AG08395 (cell line): ENCODE data around the gene RASSF1.

Experiments
- DNase-seq: peaks from one replicate; pipeline ENCODE4 v3.0.0; 2012; ENCODE audit warnings: mixed read lengths, low spot score

The RASSF1 gene

DNA sequence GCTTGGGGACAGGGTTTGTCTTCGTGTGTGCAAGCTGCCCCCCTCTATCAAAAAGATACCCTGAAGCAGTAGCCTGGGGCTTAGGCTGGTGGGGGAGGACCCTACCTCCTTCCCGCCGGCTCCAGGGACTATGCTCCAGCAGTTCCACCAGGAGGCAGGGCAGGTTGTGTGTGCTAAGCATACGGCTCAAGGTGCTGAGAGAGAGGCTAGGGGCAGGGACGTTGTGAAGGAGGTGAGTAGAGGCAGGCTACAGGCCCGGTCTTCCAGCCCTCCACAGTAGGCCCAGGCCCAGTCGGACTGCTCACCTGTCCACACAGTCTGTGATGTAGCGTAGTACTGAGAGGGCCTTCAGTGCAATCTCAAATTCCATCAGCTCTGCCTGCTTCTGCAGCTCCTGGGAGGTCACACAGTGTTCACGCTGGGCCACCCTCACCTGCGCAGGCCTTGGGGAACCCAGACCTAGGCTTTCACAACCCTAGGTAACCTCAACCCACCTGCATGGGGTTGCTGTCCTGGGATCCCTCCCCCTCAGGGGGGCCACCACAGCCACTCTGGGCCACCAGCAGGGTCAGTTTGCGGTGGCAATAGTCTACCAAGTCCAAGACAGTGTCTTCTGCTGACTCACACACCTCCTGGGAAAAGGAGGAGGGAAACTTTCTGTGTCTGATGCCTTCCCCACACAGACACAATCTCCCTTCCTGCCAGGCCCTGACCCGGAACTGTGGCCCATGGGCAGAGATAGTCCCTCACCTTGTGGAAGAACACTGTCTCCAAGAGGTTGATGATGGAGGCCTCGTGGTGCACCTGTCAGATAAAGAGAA lies 2.4 kb upstream of the RASSF1 start:
- no peak for DNase-seq

- no peak for DNase-seq
Measured at GRCh38 chr3:50341996-50342650, 1.5 kb upstream of the RASSF1 start.

DNA sequence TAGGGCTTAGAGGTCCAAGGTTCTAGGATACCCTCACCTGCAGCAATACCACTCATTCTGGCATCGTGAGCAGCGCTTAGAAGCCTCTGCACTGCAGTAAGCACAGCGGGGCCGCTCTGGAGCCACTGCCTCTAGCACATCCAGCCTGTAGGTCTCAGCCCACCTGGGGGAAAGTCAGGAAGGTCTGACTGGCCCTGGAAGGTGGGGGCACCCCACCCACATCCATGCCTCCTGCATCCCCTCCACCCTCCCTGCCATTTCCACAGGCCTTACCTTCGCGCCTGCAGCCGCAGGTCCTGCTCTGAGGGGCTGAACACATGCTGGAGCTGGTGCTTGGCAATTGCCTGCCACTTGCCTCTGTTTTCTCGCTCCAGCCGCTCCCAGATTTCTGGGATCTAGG lies 901 bp upstream of the RASSF1 start:
- DNase-seq: no peak

DNA sequence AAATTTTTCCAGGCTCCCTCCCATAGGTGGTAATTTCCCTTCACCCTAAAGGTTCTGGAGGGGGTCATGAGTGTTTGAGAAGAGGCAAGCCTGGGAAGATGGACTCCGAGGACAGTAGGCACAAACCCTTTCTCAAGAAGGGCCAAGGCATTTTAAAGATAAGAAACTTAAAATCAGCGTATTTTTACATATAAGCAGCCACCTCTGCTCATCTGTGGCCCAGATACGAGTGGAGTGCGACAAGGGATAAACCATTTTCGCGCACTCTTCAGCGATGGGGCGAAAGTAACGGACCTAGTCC lies 539 bp downstream of the RASSF1 start:
- DNase-seq: no peak

DNA sequence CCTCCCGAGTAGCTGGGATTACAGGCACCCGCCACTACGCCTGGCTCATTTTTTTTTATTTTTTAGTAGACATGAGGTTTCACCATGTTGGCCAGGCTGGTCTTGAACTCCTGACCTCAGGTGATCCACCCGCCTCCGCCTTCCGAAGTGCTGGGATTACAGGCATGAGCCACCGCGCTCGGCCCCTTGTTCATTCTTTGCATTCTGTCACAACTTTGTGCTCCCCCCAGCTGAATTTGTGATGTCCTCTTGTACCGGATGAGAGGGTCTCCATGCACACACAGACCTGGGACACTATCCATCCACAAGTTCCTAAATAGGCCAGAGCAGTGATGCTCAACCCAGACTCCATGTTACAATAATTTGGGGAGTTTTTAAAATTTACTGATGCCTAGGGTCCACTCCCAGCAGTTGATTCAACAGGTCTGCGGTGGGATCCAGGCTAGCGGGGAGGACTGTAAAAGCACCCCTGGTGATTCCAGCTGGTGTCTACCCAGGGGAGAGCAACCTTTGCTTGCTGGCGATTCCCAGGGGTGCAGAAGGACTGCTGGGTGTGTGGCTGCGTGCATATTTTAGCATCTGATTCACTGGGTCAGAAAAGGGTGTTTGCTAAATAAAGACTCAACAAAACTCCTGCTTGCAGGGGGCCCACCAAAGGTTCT lies 1.0 kb downstream of the RASSF1 start:
- DNase-seq: peak; percentile 51

DNA sequence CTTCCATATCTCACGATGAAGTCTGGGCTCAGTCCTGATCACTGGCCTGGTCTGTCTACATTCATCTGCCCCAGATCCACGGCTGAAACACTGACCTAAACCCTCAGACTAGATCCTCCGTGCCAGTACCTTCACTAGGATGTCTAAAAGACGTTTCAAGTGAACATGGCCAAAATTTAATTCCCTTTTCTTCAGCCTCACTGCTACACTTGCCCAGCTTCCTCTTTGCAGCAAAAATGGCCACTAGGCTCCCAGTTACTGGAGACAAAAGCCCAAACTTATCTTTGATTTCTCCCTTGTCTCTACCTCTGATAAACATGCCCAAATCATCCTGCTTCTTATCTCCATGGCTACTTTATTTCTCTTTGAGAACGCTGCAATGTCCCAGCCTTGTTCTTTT lies 1.7 kb downstream of the RASSF1 start:
- no peak for DNase-seq

GRCh38 chr3:50337175-50337861 lies 3.3 kb downstream of the RASSF1 start:
- DNase-seq: peak; percentile 99

GRCh38 chr3:50336452-50337174 lies 4.0 kb downstream of the RASSF1 start:
- peak; percentile 33 for DNase-seq

DNA sequence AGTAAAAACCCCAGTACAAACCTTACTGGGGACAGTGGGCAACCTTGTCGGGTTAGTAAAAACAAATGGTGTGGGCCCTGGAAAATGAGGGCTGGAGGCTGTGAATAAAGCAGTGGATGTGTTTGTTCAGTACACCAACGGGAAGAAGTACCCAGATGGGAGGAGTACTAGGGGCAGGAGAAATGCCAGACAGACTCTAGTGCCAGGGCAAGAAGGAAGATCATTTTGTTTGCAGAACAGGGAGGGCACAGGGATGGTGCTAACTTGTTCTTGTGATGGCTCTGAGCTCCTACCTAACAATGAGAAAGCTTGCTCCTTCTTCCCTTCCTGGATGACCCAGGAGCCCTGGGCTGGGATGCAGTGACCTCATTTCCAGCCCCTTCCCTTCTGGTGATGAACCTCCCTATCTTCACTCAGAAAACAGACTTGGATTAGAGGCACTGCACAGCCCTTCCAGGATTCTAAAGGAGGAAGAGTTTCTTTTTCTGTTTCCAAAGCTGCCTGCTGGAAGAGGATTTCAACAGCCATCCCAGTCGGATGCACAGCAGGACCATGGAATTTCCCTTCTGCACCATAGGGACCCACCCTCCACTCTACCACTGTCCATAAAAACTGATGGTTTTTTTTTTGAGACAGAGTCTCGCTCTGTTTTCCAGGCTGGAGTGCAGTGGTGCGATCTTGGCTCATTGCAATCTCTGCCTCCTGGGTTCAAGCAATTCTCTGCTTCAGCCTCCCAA lies 6.1 kb downstream of the RASSF1 start:
- no peak for DNase-seq

DNA sequence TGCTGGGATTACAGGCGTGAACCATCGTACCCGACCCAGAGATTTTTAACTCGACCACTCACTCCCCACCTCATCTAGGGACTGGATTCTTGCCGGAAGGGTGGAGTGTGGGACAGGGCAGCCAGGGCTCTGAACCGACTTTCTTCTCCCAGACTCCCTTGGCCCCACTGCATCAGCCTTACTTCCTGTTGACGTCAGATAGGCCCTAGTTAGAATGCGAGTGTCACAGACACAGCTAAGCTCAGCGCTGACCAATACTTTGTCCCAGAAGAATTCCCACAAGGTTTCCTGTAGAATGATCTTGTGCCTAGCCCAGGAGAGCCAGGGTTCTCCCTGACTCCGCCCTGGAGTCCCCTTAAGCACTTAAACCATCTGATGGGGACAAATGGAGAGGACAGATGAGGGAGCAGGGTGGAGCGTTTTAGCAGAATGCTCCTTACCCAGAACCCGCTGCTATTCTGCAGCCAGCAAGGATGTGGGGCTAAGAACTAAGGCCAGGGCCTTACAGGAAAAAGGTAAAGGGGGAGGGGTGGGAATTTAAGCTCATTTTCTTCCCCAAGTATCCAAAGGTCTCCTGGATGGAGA lies 6.8 kb downstream of the RASSF1 start:
- DNase-seq: peak; percentile 52

DNA sequence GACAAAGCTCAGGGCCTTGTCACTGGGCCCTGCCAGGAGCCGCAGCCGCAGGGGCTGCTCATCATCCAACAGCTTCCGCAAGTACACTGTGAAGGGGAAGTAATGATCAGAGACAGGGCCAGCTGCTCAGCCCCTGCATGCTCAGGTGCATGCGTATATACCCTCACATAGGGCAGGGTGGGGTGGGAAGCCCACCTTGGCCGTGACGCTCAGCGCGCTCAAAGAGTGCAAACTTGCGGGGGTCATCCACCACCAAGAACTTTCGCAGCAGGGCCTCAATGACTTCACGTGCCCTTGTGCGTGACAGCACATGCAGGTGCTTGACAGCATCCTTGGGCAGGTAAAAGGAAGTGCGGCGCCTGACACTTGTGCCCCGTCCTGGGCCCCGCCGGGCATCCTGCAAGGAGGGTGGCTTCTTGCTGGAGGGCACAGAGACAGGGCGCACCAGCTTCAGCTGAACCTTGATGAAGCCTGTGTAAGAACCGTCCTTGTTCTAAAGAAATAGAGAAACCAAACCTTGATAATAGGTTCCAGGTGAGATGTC lies 9.2 kb downstream of the RASSF1 start:
- DNase-seq: no peak

DNA sequence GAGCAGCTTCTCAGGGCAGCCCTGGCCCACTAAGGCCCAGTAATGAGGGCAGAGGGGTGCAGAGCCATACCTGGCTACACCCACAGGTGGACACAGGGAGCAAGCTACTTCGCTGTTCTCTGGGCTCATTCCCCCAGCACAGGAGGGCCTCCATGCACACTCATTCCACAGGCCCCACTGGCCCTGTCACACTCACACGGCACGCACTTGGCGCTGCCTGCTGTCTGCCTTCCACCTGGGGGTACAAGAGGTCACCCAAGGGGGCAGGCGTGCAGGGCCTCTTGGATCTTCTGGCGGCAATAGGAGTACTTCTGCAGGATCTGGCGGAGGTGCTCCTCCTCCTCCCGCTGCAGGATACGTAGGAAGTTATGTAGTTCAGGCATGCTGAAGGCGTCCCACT lies 10.3 kb downstream of the RASSF1 start:
- no peak for DNase-seq

DNA sequence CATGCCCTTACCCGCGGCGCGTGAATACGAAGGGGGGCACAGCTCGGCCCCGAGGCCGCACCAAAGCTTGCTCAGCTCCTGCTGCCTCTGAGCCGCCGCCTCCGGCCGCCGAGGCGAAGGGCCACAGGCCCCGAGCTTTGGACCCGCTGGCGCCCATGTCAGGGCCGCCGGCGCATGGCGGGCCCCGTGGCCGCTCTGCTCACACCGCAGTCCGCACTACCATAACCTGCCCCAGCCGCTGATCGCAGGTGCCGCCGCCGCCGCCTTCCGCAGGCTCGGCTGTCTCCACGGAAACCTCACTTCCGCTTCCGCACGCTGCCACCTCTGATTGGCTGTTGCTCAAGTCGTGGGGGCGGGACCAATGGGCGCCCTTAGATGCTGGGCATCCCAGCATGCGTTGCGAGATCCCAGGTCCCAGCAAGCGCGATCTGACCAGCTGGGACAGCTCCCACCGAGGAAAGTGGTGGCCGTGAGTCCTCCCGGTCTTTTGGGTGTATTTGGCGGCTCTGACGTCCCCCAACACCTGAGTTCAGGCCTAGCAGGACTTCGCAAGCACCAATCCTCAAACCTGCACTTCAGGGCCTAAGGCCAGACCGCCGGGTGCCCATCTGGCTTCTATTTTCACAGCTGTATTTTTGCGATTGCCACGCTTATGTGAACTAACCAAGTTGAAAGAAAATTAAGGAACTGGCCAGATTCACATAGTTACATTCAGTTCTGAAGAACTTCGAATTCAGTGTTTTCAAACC lies 12.5 kb downstream of the RASSF1 start, which contains the start of gene TUSC2:
TUSC2 (minus strand) TSS at position 281 of the 749 bp plus-strand sequence; CDS start at position 157, 124 bp downstream.
- peak; percentile 98 for DNase-seq

- no peak for DNase-seq
Measured at GRCh38 chr3:50327129-50327528, 13.5 kb downstream of the RASSF1 start.

GRCh38 chr3:50326182-50326541 lies 14.5 kb downstream of the RASSF1 start:
- no peak for DNase-seq

GRCh38 chr3:50325497-50326181 lies 15.0 kb downstream of the RASSF1 start:
- no peak for DNase-seq

DNA sequence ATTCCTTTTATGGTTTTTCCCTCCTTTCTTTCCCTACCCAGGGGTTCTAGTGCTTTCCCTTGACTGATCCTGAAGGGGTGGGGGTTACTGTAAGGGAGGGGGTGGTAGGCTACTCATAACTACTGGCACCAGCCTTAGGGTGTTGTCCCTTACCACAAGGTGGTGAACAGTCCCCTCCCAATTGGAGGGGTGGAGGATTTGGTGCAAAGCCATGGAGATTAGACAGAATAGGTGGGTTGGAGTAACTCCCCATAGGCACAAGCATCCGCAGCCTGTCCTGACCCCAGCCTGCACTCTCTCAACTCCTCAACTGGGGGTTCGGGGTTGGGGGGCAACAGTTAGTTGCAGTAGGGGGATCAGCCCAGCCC lies 15.5 kb downstream of the RASSF1 start:
- DNase-seq: no peak

GRCh38 chr3:50324351-50325112 lies 16.1 kb downstream of the RASSF1 start:
- peak; percentile 72 for DNase-seq
